GM12865 (cell line): ENCODE measurements around the gene OPCML.

Experiments used
- DNase-seq: peaks from one replicate; pipeline ENCODE4 v3.0.0; 2010; ENCODE audit warnings: low read depth
- H3K4me3 ChIP-seq: 2 replicates; pipeline ENCODE4 v1.5.1; 2011; ENCODE audit warnings: mild to moderate bottlenecking, low read depth, low read length, control low read depth
- TF ChIP-seq, protein P1 (sequence below): IDR thresholded peaks from 2 replicates; pipeline ENCODE4 v1.5.1; 2011; ENCODE audit warnings: low read length, control low read depth, low read depth, inconsistent platforms; ENCODE audit not compliant: insufficient read depth; ENCODE audit errors: missing control alignments

OPCML gene

GRCh38 chr11:132925825-132926469, 606.4 kb downstream of the OPCML start:
- no peak for DNase-seq
- TF ChIP-seq, protein P1, sequence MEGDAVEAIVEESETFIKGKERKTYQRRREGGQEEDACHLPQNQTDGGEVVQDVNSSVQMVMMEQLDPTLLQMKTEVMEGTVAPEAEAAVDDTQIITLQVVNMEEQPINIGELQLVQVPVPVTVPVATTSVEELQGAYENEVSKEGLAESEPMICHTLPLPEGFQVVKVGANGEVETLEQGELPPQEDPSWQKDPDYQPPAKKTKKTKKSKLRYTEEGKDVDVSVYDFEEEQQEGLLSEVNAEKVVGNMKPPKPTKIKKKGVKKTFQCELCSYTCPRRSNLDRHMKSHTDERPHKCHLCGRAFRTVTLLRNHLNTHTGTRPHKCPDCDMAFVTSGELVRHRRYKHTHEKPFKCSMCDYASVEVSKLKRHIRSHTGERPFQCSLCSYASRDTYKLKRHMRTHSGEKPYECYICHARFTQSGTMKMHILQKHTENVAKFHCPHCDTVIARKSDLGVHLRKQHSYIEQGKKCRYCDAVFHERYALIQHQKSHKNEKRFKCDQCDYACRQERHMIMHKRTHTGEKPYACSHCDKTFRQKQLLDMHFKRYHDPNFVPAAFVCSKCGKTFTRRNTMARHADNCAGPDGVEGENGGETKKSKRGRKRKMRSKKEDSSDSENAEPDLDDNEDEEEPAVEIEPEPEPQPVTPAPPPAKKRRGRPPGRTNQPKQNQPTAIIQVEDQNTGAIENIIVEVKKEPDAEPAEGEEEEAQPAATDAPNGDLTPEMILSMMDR, result no peak
- H3K4me3 ChIP-seq, result no peak overlapping the region

DNA sequence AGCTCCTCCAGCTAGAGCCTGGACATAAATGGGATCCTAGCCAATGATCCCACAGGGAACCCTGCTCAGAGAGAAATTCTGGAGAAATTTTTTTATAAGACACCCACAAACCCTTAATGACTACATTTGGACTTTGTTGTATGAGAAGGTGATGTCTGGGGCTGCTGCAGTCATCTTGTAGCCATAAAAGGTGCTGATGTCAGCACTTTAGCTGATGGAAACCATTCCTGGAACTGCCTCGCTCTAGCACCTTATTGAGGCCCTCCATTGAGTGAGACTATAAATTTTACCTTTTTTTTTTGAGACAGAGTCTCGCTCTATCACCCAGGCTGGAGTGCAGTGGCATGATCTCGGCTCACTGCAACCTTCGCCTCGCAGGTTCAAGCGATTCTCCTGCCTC, 610.7 kb downstream of the OPCML start:
- DNase-seq, result no peak
- no peak overlapping the region for H3K4me3 ChIP-seq
- TF ChIP-seq, protein P1, result no peak

DNA sequence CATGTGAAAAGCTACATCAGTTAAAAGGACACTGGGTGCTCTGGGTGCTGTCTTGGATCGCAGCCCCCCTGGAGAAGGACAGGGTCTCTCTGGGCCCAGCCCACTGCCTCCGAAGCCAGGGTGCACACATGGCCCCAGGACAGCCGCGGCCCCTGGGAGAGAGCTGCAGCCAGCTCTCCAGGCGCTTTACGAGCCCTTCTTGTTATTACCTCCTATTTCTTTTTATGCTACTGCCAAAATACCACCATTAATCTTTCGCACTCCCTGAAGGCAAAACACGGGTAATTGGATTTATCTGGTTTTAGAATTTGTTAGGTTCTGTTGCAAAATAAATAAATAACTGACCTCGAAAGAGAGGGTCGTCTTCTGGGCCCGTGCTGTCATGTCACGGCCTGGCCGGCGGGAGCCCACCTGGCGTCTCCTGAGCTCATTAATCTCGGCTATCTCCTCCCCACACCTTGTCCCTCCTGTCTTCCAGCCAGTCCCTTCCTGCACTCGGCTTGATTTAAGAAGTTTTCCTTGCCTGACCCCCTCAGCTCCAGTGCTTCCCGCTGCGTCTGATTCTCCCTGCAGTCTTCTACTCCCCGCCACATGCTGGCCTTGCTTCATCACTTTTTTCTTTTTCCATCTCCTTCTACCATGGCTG, 611.7 kb downstream of the OPCML start:
- no peak for DNase-seq
- no peak overlapping the region for H3K4me3 ChIP-seq
- TF ChIP-seq, protein P1, result no peak

DNA sequence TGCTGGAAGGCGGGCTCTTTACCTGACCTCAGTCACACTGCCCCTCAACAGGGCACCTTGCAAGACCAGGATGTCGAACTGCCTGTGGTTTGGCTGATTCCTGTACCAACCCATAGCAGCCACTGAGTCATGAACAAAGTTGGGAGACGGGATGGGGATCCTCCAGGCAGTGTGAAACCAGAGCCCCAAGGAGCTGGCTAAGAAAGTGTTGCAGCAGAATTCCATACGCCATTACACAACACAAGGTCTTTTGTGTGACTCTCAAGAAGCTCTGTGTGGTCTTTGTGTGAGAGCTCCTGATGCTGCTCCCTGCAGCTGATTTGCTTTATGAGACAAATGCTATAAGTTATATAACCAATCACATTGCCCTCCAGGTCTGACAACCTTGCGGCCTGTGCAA, 617.7 kb downstream of the OPCML start:
- TF ChIP-seq, protein P1, result no peak
- no peak overlapping the region for H3K4me3 ChIP-seq
- no peak for DNase-seq

DNA sequence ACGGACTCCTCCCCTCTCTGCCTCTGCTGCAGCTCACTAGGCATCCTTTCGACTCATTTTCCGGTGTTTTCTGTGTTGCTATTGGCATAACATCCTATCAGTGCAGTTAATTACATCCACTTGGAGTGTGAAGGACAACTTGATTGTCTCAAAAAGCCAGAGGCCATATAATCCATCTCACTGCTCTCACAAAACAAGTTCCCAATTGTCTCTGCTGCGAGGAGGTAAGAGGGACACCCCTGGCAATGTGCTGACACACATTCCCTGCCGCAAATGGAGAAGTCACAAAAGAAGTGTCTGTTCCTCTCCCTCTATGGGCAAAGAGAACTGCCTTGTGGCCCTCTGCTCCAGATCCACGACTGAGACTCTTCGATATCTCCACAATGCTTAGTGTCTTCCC, 618.4 kb downstream of the OPCML start:
- no peak overlapping the region for H3K4me3 ChIP-seq
- no peak for DNase-seq
- TF ChIP-seq, protein P1, result no peak

DNA sequence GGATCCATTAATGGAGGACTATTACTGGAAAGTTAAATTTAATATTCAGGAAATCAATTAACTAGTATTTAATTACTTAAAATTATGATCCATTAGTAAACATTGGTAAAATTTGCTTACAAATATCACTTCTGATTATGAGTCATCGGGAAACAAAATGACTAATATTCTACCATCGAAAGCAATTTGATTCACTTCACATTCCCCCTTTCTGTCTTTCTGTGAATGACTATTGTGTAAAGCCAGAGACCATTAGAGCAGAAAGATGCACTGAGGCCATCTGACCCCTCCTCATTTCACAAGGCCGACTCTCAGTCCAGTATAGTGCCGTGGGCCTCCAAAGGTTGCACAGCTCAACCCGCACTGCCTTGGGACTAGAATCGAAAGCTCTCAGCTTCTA, 619.0 kb downstream of the OPCML start:
- TF ChIP-seq, protein P1, result no peak
- H3K4me3 ChIP-seq, result no peak overlapping the region
- no peak for DNase-seq

GRCh38 chr11:132911186-132911585, 621.1 kb downstream of the OPCML start:
- no peak for DNase-seq

More at GRCh38 chr11:132911186-132911585, 621.1 kb downstream of the OPCML start:
- H3K4me3 ChIP-seq, result no peak overlapping the region
- TF ChIP-seq, protein P1, result no peak
